TTC549 (cell line): ENCODE measurements around the gene ARID5B.

Experiments used
- FAIRE-seq: peaks from 2 replicates; lab custom pipeline; 2012; peaks lifted over from hg19 to GRCh38; lab: Jason Lieb, UNC

The ARID5B gene

GRCh38 chr10:62037166-62037831, 135.8 kb downstream of the ARID5B start:
- FAIRE-seq = no peak

DNA sequence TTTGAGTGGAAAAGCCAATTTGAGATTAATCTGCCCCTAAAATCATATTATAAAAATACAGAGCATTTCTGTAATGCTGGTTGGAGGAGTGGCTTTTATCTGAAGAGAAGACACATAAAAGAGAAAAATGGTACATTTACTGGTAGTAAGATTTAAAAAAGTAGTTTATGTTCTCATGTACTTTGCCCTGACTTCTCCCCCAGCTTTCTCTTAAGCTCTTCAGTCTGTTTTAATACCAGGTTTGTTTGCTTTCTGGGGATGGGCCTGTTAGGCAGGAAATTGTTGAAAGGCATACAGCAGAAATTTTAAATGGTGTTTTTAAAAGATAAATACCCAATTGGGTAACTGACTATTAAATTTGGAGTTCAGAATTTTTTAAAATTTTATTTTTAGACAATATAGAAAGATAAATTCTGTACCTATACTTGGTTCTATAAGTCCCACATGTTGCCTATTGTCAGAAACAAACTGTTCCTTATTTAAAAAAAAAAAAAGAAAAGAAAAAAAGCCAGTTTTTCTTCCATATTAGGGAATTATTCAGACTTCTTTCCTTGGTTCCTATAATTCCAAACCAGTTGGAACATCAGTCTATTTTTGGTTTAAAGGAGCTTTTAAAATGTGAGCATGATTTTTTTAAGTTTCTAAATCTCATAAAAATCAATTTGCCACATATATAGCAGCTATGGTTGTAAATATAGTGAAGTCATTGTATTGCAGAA, 136.6 kb downstream of the ARID5B start:
- no peak for FAIRE-seq

DNA sequence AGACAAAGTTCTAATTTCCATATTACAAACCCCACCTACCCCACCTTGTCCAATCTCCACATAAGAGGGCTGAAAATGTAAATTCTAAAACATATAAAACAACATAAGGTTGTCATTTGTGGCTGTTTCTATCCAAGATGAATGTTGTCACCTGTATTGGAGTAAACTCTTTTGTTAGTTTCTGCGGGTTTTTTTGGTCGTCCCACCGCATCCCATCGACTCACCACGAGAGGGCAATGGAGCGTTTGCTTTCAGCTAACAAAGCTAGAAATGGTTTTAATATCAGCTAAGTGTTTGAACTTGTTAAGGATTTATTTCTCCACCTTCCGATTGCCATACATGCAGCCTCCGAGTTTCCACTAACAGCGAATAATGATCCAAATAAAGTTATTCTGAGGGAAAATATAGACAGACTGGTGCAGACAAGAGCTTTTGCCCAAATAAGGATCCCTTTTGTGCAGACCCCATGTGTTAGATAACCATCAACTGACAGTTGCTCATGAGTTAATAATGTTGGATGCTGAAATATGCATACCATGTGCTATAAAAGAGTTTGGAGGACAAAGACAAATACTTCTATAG, 137.2 kb downstream of the ARID5B start:
- no peak for FAIRE-seq

GRCh38 chr10:62039954-62040353, 138.5 kb downstream of the ARID5B start:
- no peak for FAIRE-seq

- no peak for FAIRE-seq
Measured at GRCh38 chr10:62040881-62041280, 139.4 kb downstream of the ARID5B start.

DNA sequence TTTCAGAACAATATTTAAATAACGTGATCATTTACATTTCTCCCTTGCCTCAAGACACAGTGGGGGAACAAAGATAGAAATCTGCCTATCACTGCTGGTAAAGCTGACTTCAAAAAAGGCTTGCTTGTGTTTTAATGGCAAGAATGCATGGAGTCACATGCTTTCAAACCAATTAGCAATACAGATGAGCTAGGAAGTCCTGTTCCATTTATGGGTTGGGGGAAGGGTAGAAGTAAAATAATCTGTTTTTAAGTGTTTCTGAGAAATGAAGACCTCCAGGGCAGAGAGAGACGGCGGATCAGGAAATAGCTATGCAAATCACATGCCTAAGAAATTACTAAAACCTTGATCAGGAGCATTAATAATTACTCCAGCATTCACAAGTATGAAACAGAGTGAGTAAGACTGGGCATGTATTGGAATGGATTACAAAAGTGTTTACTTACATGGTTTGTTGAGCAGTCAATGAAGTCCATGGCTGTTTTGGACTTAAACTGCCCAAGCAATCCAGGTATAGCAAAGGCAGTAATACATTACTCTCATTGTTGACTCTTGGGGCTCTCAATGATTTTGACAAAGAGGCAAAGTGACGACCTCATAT, 142.0 kb downstream of the ARID5B start:
- FAIRE-seq = no peak

- no peak for FAIRE-seq
Measured at GRCh38 chr10:62044566-62044965, 143.1 kb downstream of the ARID5B start.

GRCh38 chr10:62045765-62046521, 144.4 kb downstream of the ARID5B start:
- FAIRE-seq = no peak

GRCh38 chr10:62046522-62047227, 145.2 kb downstream of the ARID5B start:
- FAIRE-seq = no peak

DNA sequence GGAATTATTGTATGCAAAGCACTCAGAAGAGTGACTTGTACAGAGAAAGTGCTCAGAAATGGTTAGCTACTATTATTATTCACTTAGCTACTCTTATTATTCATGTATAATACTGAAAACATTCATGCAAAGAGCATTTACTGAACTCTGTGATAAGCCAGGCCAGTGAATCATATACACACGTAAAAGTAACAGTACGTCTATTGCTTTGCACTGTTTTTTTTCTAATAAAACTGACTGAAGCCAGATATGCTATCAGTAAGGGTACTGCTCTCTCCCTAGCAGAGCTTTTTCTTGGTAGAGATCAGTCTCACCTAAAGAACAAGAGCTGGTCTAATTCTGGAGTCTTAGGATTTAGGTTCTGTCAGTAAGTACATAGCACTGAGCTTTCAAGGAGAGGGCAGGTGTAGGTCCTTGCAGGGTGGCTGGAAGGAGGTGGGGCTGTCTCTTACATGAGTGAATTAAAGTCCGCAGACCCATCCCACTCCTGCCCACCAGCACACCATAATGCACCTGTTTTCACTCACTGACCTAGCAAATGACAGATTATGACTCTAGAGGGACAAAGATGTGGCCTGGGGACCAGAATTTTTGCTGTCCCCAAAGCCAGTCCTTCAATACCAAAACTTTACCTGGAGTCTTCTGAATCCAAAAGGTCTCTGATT, 145.9 kb downstream of the ARID5B start:
- no peak for FAIRE-seq

- FAIRE-seq = no peak
Measured at GRCh38 chr10:62047960-62048383, 146.5 kb downstream of the ARID5B start.

DNA sequence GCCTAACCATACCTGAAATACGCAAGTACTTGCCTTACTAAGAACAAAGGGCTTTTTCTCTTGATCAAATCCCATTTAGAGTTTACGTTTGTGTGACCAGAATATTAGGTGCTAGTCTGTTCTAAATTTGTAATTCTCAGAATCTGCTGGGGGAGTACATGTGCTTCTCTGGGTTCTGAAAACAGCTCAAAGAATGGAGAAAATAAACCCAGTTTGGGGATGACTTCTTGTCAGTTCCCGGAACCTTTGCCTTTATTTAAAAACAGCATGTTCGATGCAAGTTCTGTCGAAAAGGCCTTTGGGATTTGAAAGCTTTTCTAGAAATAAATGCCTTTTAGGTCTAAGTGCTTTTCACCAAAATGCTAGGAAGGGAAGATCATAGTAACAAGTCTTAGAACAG, 147.0 kb downstream of the ARID5B start:
- FAIRE-seq = no peak

- FAIRE-seq = no peak
Measured at GRCh38 chr10:62048919-62049623, 147.6 kb downstream of the ARID5B start.

DNA sequence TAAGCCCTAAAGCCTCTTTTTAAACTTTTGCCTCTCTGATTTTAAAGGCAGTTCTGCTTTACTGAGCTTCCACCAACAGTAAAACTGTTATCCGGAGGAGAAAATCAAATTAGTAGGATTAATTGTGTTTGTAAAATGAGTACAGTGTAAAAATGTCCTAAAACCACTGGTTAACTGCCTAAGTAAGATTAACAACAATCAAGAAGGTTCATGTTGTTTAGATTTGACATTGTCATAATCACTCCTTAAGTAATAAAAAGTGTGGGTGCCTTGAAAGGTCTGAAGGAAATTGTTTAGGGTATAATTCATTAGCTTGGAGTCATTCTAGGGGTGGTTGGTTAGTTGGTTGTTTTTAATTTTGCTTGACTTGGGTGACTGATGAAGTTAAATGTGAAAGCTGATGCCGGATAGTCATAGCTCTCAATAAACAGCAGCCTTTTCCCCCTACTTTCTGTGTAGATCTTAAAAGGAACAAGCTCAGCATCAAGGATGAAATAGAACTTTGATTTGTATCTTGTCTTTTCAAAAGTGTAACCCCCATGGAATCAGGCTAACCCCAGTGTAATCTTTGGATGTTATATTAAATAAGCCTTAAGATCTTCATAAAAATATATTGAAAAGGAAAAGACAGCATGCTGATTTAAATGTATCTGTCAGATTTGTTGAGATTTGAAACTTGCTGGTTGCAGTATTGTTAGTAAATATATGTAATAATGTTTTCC, 148.3 kb downstream of the ARID5B start:
- FAIRE-seq = no peak

DNA sequence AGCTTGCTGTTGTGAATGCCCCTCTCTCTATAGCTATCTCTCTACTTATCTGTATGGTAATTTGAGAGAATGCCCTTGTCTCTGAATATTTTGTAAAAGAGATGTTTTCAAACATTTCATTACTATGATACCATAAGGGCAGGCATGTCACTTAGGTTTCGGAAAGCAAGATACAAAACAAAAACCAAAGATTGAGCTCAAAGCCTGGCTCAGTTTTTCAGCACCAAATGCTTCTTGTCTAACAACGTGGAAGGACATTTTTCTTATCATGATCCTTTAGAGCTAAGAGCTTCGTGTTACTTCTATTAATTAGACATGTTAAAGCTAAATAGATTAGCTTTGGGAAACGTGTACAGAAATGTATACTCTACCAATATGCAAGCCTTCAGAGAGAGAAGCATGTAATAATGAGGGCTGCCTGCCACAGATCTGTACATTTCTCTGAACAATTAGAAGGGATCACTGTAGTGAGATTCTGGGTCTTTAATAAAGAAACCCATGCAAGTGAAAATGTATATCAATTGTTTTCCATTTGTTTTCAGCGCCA, 148.9 kb downstream of the ARID5B start:
- no peak for FAIRE-seq

DNA sequence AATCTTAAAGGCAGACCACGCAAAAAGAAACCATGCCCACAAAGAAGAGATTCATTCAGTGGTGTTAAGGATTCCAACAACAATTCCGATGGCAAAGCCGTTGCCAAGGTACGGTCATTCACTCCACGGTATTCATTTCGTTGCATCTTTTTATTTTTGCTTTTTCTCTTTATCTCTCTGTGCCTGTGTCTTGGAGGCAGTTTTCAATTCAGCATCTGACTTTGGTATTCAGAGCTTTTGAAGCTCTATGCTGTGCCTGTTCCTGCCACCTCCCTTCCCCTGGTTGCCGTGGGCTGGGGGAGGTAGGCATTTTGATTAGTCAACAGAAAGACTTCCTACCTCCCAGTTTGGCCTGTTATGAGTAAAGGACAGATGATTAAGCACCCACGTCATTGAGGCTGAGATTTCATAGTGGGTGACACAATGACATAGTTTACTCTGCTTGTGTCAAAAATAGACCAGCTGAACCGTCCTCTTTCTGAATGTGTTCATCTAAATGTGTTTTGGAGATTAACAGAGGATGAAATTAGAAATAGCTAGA, 149.5 kb downstream of the ARID5B start:
- no peak for FAIRE-seq

DNA sequence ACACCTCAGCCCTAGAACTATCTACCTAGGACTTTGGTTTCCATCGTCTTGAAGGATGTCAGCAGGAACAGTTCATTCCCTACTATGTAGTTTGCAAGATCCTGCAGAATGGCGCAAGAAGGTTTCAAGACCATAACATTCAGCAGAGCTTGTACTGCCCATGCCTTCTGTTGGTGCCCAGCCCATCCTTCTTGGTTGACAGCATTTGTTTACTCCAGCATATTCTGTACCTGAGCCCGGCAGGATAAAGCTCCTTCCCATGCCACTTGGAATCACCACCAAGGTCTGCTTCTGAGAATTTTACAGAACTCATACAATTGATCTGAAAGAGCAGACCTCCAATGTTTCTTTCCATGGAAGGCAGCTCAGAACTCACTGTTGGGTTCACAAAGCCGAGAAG, 150.8 kb downstream of the ARID5B start:
- no peak for FAIRE-seq

DNA sequence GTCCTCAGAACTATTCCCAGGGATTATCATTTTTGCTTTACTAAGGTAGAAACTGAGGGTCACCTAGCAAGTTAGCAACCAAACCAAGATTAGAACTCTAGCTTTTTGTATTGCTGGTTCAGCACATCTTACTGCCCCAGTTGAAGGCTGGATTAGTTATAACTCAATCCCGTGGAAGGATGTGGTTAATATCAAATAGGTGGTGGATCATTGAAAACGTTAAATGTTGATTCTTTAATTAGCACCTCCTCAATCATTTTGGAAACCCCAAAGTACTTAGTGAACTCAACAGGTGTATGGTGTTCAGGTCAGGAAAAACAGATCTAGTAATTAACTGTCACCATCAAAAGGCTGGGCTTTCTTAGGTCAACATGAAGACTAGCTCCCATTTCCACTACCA, 152.4 kb downstream of the ARID5B start:
- no peak for FAIRE-seq

DNA sequence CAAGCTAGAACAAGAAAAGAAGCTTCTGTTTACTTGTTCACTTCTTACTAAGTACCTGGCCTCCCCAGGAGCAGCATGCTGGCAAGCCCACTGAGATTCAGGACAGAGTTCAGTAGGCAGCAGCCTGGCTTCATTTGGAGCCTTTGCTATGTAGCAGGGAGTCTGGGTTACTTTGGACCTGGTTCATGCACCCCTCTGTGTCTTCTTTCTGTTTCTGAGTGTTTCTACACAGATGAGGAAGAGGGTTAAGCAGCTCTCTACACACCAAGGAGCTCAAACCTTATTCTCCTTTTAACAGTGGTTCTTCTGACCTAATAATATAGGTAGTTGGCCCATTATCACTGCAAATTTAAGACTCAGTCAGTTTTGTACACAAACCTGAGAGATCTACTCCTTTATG, 152.9 kb downstream of the ARID5B start:
- no peak for FAIRE-seq
